Measurements from ENCODE around the gene TTC24.

TTC24 gene

DNA sequence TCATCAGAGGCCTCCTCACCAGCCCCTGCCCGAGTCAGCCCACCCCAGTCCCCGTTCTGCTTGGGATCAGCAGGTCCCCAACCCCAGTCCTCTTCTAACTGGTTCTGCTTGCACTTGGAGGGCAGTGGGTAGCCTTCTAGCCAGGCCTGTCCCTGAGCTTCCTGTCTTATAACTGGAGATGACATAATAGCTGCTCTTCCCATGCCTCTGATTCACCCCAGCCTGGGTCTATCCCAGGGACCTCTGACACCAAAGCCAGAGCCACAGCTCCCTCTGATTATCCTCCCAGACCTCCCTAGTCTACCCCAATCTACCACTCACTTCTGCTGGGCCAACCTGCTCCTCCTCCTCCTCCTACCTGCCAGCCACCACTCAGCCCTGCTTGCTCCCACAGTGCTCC, 38.6 kb upstream of the TTC24 start:
- DNase-seq (ENCODE audit: extremely low spot score), result no peak
- TF ChIP-seq SUZ12 (IDR thresholded peaks at IDR 0.05) (no peak), ELF4 (IDR thresholded peaks at IDR 0.05) (no peak), L3MBTL2 (conservative IDR thresholded peaks at IDR 0.05) (no peak), FOXK2 (IDR thresholded peaks at IDR 0.05) (no peak), ZNF384 (IDR thresholded peaks at IDR 0.05) (no peak), TARDBP (IDR thresholded peaks at IDR 0.05) (no peak), ARNT (IDR thresholded peaks at IDR 0.05) (no peak)
- POLR2A ChIA-PET, result no interaction called here
- CTCF ChIA-PET, result interaction anchor here (0.6 kb wide), 1 partner anchor 16 kb away, joined by 3 read pairs; no protein-coding TSS in a partner anchor

DNA sequence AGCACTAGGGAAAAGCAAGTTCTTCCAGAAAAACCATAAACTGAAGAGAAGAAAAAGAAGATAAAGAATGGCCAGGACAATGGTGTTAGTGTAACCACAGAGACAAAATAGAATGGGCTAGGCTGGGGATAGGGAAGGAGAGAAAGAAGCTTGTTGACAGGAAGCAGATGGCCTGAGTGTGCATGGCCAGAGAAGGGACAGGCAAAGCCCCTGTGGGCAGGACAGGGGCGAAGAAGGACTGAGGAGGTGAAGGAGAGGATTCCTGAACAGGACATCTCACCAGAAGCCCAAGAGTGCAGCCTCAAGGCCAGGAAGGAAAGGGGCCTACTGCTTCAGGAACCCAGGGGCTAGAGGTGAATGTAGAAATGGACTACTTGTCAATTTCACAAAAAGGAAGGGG, 36.5 kb upstream of the TTC24 start:
- no peak for DNase-seq (ENCODE audit: extremely low spot score)
- TF ChIP-seq, protein P1, sequence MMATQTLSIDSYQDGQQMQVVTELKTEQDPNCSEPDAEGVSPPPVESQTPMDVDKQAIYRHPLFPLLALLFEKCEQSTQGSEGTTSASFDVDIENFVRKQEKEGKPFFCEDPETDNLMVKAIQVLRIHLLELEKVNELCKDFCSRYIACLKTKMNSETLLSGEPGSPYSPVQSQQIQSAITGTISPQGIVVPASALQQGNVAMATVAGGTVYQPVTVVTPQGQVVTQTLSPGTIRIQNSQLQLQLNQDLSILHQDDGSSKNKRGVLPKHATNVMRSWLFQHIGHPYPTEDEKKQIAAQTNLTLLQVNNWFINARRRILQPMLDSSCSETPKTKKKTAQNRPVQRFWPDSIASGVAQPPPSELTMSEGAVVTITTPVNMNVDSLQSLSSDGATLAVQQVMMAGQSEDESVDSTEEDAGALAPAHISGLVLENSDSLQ (IDR thresholded peaks at IDR 0.05), result no peak
- no peak for TF ChIP-seq LEF1 (IDR thresholded peaks at IDR 0.05; ENCODE audit: borderline replicate concordance)
- ChIA-PET POLR2A (no interaction called here), CTCF (interaction anchor here (0.6 kb wide), 1 partner anchor 62 kb away, joined by 3 read pairs; no protein-coding TSS in a partner anchor)

DNA sequence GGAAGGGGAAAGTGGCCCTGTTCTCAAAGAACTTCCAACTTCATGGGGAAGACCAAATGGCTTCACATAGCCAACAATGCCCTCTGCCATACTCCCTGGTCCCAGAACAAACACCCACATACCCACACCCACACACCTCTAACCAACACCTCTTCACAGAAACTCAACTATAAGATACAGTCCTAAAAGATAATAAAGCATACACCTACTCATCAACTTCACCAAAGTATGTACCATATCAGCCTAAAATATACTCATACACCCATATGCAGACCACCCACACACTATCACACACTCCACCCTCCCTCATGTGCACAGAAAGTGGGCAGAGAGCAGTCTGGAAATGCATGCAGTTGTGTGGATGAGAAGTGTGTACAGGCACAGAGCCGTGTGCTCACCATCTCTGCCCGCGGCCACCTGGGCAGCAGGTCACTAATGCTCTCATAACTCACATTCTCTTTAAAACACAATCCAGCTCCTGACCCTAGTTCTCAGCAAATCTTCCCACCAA, 34.9 kb upstream of the TTC24 start:
- ChIA-PET POLR2A (no interaction called here), CTCF (no interaction called here)
- no peak for DNase-seq (ENCODE audit: extremely low spot score)
- TF ChIP-seq FOXA1 (IDR thresholded peaks at IDR 0.05) (no peak), CTBP1 (IDR thresholded peaks at IDR 0.05; ENCODE audit: borderline replicate concordance) (no peak), TARDBP (IDR thresholded peaks at IDR 0.05) (no peak), ARNT (IDR thresholded peaks at IDR 0.05) (no peak), HDGF (IDR thresholded peaks at IDR 0.05; ENCODE audit: borderline replicate concordance) (no peak), SP1 (IDR thresholded peaks at IDR 0.05) (no peak)

DNA sequence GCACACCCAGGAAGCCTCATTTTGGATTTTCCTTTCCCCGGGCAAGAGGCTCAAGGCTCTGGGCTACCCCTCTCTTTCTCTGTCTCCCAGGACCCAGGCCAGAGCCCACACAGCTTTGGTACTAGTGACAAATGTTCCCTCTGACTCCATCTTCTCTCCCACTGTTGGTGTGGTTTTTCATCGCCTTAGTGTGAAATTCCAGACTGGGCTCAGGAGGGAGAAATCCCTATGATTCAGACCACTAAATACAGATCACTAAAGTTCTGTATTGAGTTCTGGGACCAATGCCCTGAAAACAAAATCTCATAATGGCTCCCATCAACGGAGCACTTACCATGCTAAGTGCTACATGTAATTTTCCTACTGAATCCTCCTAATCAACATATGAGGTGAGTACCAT, 33.3 kb upstream of the TTC24 start:
- no peak for DNase-seq (ENCODE audit: extremely low spot score)
- ChIA-PET CTCF (no interaction called here), POLR2A (no interaction called here)
- TF ChIP-seq CTBP1 (IDR thresholded peaks at IDR 0.05; ENCODE audit: borderline replicate concordance) (no peak), L3MBTL2 (conservative IDR thresholded peaks at IDR 0.05) (no peak), SUZ12 (IDR thresholded peaks at IDR 0.05) (no peak), FOXK2 (IDR thresholded peaks at IDR 0.05) (no peak), NFRKB (IDR thresholded peaks at IDR 0.05) (no peak), ARNT (IDR thresholded peaks at IDR 0.05) (no peak), ZNF384 (IDR thresholded peaks at IDR 0.05) (no peak), FOXA1 (IDR thresholded peaks at IDR 0.05) (no peak), ELF4 (IDR thresholded peaks at IDR 0.05) (no peak), HDGF (IDR thresholded peaks at IDR 0.05; ENCODE audit: borderline replicate concordance) (no peak), BHLHE40 (IDR thresholded peaks at IDR 0.05; ENCODE audit: borderline replicate concordance) (no peak), LEF1 (IDR thresholded peaks at IDR 0.05; ENCODE audit: borderline replicate concordance) (no peak), TARDBP (IDR thresholded peaks at IDR 0.05) (no peak), FOXM1 (IDR thresholded peaks at IDR 0.05; ENCODE audit: borderline replicate concordance) (no peak)
- TF ChIP-seq, protein P1 (IDR thresholded peaks at IDR 0.05), result no peak

DNA sequence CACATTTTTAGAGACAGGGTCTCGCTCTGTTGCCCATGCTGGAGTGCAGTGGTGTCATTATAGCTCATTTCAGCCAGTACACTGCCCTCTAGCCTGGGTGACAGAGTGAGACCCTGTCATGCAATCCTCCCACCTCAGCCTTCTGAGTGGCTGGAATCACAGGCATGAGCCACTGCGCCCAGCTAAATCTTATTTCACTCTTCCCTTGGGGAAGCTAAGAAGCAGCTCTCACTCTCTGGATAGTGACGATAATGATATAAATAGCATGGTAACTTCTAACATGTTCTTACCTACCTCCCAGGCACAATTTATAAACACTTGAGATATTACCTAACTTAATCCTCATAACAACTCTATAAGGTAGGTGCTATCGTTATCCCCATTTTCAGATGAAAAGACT, 32.1 kb upstream of the TTC24 start:
- DNase-seq (ENCODE audit: extremely low spot score), result no peak
- CTCF ChIA-PET, result interaction anchor here (0.9 kb wide), 1 partner anchor 161 kb away, joined by 3 read pairs; no protein-coding TSS in a partner anchor
- POLR2A ChIA-PET, result no interaction called here
- no peak for TF ChIP-seq LEF1 (IDR thresholded peaks at IDR 0.05; ENCODE audit: borderline replicate concordance)
- TF ChIP-seq TARDBP (IDR thresholded peaks at IDR 0.05), result no peak
- no peak for TF ChIP-seq SP1 (IDR thresholded peaks at IDR 0.05)
- no peak for TF ChIP-seq ELF4 (IDR thresholded peaks at IDR 0.05)
- TF ChIP-seq BHLHE40 (IDR thresholded peaks at IDR 0.05; ENCODE audit: borderline replicate concordance), result no peak
- TF ChIP-seq, protein P1 (IDR thresholded peaks at IDR 0.05), result no peak
- TF ChIP-seq ARNT (IDR thresholded peaks at IDR 0.05), result no peak
- no peak for TF ChIP-seq FOXA1 (IDR thresholded peaks at IDR 0.05)
- TF ChIP-seq NFRKB (IDR thresholded peaks at IDR 0.05), result no peak
- no peak for TF ChIP-seq L3MBTL2 (conservative IDR thresholded peaks at IDR 0.05)
- no peak for TF ChIP-seq FOXM1 (IDR thresholded peaks at IDR 0.05; ENCODE audit: borderline replicate concordance)
- TF ChIP-seq CTBP1 (IDR thresholded peaks at IDR 0.05; ENCODE audit: borderline replicate concordance), result no peak
- no peak for TF ChIP-seq FOXK2 (IDR thresholded peaks at IDR 0.05)
- no peak for TF ChIP-seq SUZ12 (IDR thresholded peaks at IDR 0.05)
- no peak for TF ChIP-seq HDGF (IDR thresholded peaks at IDR 0.05; ENCODE audit: borderline replicate concordance)
- no peak for TF ChIP-seq ZNF384 (IDR thresholded peaks at IDR 0.05)

DNA sequence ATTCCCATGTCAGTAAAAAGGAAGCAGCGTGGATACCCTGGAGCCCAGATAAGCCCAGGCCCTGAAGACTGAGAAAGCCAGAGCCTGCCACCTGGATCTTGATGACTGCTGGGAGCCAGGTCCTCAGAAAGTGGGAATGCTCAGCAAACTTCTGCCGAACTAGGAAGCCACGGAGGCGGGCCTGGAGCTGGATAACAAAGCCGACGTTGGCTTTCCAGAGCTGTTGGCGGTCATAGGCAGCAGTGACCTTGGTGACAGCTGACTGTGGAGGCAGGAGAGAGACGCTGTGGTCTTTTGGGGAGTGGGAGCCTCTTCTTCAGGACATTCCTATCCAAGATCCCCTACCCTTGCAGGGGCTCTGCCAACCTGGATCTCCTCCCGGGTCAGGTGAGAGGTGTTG, 31.5 kb upstream of the TTC24 start:
- ChIA-PET POLR2A (interaction anchor here (1.7 kb wide), 1 partner anchor 43 kb away, joined by 4 read pairs; the partner anchor contains the start of gene NAXE), CTCF (no interaction called here)
- no peak for DNase-seq (ENCODE audit: extremely low spot score)
- TF ChIP-seq HDGF (IDR thresholded peaks at IDR 0.05; ENCODE audit: borderline replicate concordance) (no peak), ZNF384 (IDR thresholded peaks at IDR 0.05) (no peak), SP1 (IDR thresholded peaks at IDR 0.05) (no peak), ARNT (IDR thresholded peaks at IDR 0.05) (no peak), TARDBP (IDR thresholded peaks at IDR 0.05) (no peak), NFRKB (IDR thresholded peaks at IDR 0.05) (no peak), ELF4 (IDR thresholded peaks at IDR 0.05) (no peak), LEF1 (IDR thresholded peaks at IDR 0.05; ENCODE audit: borderline replicate concordance) (no peak), CTBP1 (IDR thresholded peaks at IDR 0.05; ENCODE audit: borderline replicate concordance) (no peak), FOXA1 (IDR thresholded peaks at IDR 0.05) (no peak), FOXK2 (IDR thresholded peaks at IDR 0.05) (no peak), L3MBTL2 (conservative IDR thresholded peaks at IDR 0.05) (no peak), SUZ12 (IDR thresholded peaks at IDR 0.05) (no peak), FOXM1 (IDR thresholded peaks at IDR 0.05; ENCODE audit: borderline replicate concordance) (no peak), BHLHE40 (IDR thresholded peaks at IDR 0.05; ENCODE audit: borderline replicate concordance) (no peak)
- TF ChIP-seq, protein P1 (IDR thresholded peaks at IDR 0.05), result no peak

All from HEK293T (cell line).